Measurements from ENCODE around the gene TMEM82.

The TMEM82 gene

GRCh38 chr1:15733218-15733725, 9.0 kb upstream of the TMEM82 start:
- no peak overlapping the region for H2AFZ ChIP-seq (ENCODE audit: low read depth, low read length)
- DNase-seq (no peak), ATAC-seq (ENCODE audit: insufficient read depth, low read depth) (no peak)
- no peaks in the 10 kb centered on the region for H3K4me1 ChIP-seq (ENCODE audit: insufficient read depth, low read length)
- H3K27ac ChIP-seq (ENCODE audit: low read length), result no peak overlapping the region
- H4K20me1 ChIP-seq (ENCODE audit: insufficient read depth, low read length), result no peaks in the 10 kb centered on the region; the same call in 1 of the 2 replicates
- no peaks in the 10 kb centered on the region for H3K27me3 ChIP-seq (ENCODE audit: insufficient read depth, low read length, poor library complexity)
- H3K79me2 ChIP-seq (ENCODE audit: insufficient read depth, low read length), result no peaks in the 10 kb centered on the region
- H3K4me2 ChIP-seq (ENCODE audit: insufficient read depth, low read length), result no peak overlapping the region
- no peak for TF ChIP-seq CTCF (IDR thresholded peaks at IDR 0.05; ENCODE audit: borderline replicate concordance, extremely low read depth, low read length, poor library complexity, severe bottlenecking)
- no peak for TF ChIP-seq EZH2 (IDR thresholded peaks at IDR 0.05; ENCODE audit: borderline replicate concordance, low read depth, low read length, severe bottlenecking)
- H3K4me3 ChIP-seq (ENCODE audit: low read depth in 1 of 2, low read length in 2 of 2), result no peak overlapping the region
- no peak overlapping the region for H3K9ac ChIP-seq (ENCODE audit: low read depth, low read length)
- no peaks in the 10 kb centered on the region for H3K9me3 ChIP-seq (ENCODE audit: insufficient read depth, low read length, severe bottlenecking)
- peaks cover 64% of the 10 kb centered on the region for H3K36me3 ChIP-seq (ENCODE audit: insufficient read depth, low read length)

GRCh38 chr1:15733726-15734226, 8.5 kb upstream of the TMEM82 start:
- peaks cover 59% of the 10 kb centered on the region for H3K36me3 ChIP-seq (ENCODE audit: insufficient read depth, low read length)
- ATAC-seq (ENCODE audit: insufficient read depth, low read depth), result no peak

GRCh38 chr1:15734296-15734695, 8.0 kb upstream of the TMEM82 start:
- Histone ChIP-seq H3K4me3 (ENCODE audit: low read depth in 1 of 2, low read length in 2 of 2) (no peak overlapping the region), H3K9ac (ENCODE audit: low read depth, low read length) (no peak overlapping the region), H3K27me3 (ENCODE audit: insufficient read depth, low read length, poor library complexity) (no peaks in the 10 kb centered on the region), H2AFZ (ENCODE audit: low read depth, low read length) (no peak overlapping the region), H3K9me3 (ENCODE audit: insufficient read depth, low read length, severe bottlenecking) (no peaks in the 10 kb centered on the region), H3K4me1 (ENCODE audit: insufficient read depth, low read length) (no peaks in the 10 kb centered on the region), H3K4me2 (ENCODE audit: insufficient read depth, low read length) (no peak overlapping the region), H3K79me2 (ENCODE audit: insufficient read depth, low read length) (no peaks in the 10 kb centered on the region), H3K36me3 (ENCODE audit: insufficient read depth, low read length) (peaks cover 54% of the 10 kb centered on the region), H3K27ac (ENCODE audit: low read length) (no peak overlapping the region), H4K20me1 (ENCODE audit: insufficient read depth, low read length) (no peaks in the 10 kb centered on the region)
- TF ChIP-seq EZH2 (IDR thresholded peaks at IDR 0.05; ENCODE audit: borderline replicate concordance, low read depth, low read length, severe bottlenecking) (no peak), CTCF (IDR thresholded peaks at IDR 0.05; ENCODE audit: borderline replicate concordance, extremely low read depth, low read length, poor library complexity, severe bottlenecking) (no peak)
- no peak for ATAC-seq (ENCODE audit: insufficient read depth, low read depth)
- no peak for DNase-seq

More at GRCh38 chr1:15733726-15734226, 8.5 kb upstream of the TMEM82 start:
- Histone ChIP-seq H3K9ac (ENCODE audit: low read depth, low read length) (no peak overlapping the region), H3K27me3 (ENCODE audit: insufficient read depth, low read length, poor library complexity) (no peaks in the 10 kb centered on the region), H3K4me3 (ENCODE audit: low read depth in 1 of 2, low read length in 2 of 2) (no peak overlapping the region), H3K9me3 (ENCODE audit: insufficient read depth, low read length, severe bottlenecking) (no peaks in the 10 kb centered on the region), H3K79me2 (ENCODE audit: insufficient read depth, low read length) (no peaks in the 10 kb centered on the region), H3K4me2 (ENCODE audit: insufficient read depth, low read length) (no peak overlapping the region), H4K20me1 (ENCODE audit: insufficient read depth, low read length) (no peaks in the 10 kb centered on the region), H2AFZ (ENCODE audit: low read depth, low read length) (no peak overlapping the region), H3K4me1 (ENCODE audit: insufficient read depth, low read length) (no peaks in the 10 kb centered on the region), H3K27ac (ENCODE audit: low read length) (no peak overlapping the region)
- DNase-seq, result no peak
- TF ChIP-seq EZH2 (IDR thresholded peaks at IDR 0.05; ENCODE audit: borderline replicate concordance, low read depth, low read length, severe bottlenecking) (no peak), CTCF (IDR thresholded peaks at IDR 0.05; ENCODE audit: borderline replicate concordance, extremely low read depth, low read length, poor library complexity, severe bottlenecking) (no peak)

Measured in DND-41 (cell line).